ENCODE data around the gene TAS1R1.
A peak's percentile ranks its signal among the peaks of the same experiment; 100 is the strongest.

Gene TAS1R1

GRCh38 chr1:6574025-6574620 lies 19.0 kb downstream of the TAS1R1 start:
- DNase-seq (ENCODE audit: low spot score): peak; percentile 40

DNA sequence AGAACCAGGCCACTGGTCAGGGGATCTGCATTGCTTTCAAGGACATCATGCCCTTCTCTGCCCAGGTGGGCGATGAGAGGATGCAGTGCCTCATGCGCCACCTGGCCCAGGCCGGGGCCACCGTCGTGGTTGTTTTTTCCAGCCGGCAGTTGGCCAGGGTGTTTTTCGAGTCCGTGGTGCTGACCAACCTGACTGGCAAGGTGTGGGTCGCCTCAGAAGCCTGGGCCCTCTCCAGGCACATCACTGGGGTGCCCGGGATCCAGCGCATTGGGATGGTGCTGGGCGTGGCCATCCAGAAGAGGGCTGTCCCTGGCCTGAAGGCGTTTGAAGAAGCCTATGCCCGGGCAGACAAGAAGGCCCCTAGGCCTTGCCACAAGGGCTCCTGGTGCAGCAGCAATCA lies 19.7 kb downstream of the TAS1R1 start:
- DNase-seq (ENCODE audit: low spot score): no peak

GRCh38 chr1:6577831-6578525 lies 22.9 kb downstream of the TAS1R1 start:
- no peak for DNase-seq (ENCODE audit: low spot score)

DNA sequence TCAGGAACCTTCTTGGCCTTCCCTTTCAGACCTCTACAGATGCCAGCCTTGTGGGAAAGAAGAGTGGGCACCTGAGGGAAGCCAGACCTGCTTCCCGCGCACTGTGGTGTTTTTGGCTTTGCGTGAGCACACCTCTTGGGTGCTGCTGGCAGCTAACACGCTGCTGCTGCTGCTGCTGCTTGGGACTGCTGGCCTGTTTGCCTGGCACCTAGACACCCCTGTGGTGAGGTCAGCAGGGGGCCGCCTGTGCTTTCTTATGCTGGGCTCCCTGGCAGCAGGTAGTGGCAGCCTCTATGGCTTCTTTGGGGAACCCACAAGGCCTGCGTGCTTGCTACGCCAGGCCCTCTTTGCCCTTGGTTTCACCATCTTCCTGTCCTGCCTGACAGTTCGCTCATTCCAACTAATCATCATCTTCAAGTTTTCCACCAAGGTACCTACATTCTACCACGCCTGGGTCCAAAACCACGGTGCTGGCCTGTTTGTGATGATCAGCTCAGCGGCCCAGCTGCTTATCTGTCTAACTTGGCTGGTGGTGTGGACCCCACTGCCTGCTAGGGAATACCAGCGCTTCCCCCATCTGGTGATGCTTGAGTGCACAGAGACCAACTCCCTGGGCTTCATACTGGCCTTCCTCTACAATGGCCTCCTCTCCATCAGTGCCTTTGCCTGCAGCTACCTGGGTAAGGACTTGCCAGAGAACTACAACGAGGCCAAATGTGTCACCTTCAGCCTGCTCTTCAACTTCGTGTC lies 23.7 kb downstream of the TAS1R1 start:
- no peak for DNase-seq (ENCODE audit: low spot score)

- peak; percentile 97 for DNase-seq (ENCODE audit: low spot score)
Measured at GRCh38 chr1:6579374-6580118, 24.4 kb downstream of the TAS1R1 start, which contains the start of gene ZBTB48. TSS of gene ZBTB48 (plus strand) at chr1:6579994. CDS start at chr1:6580610, 616 bp downstream.

DNA sequence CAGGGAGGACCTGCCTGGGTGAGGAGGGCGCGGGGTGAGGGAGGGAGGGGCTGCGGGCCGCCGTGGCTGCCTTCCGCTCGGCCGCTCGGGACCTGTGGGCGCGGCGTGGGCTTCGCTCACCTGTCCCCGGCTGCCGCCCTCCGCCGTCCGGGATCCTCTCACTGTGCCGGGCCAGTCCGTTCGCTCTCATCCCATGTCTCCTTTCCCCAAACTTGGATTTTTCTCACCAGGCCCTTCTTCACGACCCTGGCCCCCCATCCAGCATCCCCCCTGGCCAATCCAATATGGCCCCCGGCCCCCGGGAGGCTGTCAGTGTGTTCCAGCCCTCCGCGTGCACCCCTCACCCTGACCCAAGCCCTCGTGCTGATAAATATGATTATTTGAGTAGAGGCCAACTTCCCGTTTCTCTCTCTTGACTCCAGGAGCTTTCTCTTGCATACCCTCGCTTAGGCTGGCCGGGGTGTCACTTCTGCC lies 25.0 kb downstream of the TAS1R1 start:
- no peak for DNase-seq (ENCODE audit: low spot score)

- peak; percentile 66 for DNase-seq (ENCODE audit: low spot score)
Measured at GRCh38 chr1:6580593-6581409, 25.7 kb downstream of the TAS1R1 start.

DNA sequence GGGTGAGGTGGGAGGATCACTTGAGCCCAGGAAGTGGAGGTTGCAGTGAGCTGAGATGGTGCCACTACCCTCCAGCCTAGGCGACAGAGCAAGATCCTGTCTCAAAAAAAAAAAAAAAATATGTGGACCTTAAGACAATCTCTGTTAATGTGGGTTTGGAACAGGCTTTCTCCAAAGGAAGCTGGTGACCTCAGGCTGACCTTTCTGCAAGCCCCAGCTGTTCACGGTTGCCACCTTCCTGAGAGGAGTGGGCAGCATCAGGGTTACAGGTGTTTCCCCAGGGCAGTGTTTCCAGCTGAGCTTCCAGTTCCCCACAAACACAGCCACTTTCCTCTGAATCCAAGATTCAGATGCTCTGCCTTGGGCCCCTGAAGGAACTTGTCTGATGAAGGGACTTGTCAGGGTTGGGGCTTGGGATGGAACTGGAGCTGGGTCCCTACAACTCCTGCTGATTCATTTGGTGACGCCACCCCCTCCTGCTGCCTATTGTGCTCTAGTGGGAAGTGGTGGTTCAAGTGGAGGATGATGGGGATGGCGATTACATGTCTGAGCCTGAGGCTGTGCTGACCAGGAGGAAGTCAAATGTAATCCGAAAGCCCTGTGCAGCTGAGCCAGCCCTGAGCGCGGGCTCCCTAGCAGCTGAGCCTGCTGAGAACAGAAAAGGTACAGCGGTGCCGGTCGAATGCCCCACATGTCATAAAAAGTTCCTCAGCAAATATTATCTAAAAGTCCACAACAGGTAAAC lies 26.6 kb downstream of the TAS1R1 start:
- no peak for DNase-seq (ENCODE audit: low spot score)

DNA sequence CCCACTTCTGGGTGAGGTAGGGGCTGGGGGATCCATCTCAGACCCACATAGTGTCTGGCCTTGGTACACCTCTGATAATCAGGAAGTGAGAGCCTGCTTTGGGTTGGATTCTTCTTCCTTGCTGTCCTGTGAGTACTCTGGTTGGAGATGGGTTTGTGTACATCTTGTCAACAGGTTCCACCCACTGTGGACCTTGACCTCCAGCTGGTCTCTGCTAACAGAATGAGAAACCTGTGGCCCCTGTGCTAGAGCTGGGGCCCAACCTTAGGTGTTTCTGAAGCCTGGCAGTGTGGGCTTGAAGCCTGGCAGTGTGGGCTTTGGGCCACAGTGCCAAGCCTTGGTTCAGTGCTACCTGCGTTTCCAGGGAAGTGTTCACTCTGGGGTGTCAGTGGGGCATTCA lies 27.3 kb downstream of the TAS1R1 start:
- DNase-seq (ENCODE audit: low spot score): no peak

DNA sequence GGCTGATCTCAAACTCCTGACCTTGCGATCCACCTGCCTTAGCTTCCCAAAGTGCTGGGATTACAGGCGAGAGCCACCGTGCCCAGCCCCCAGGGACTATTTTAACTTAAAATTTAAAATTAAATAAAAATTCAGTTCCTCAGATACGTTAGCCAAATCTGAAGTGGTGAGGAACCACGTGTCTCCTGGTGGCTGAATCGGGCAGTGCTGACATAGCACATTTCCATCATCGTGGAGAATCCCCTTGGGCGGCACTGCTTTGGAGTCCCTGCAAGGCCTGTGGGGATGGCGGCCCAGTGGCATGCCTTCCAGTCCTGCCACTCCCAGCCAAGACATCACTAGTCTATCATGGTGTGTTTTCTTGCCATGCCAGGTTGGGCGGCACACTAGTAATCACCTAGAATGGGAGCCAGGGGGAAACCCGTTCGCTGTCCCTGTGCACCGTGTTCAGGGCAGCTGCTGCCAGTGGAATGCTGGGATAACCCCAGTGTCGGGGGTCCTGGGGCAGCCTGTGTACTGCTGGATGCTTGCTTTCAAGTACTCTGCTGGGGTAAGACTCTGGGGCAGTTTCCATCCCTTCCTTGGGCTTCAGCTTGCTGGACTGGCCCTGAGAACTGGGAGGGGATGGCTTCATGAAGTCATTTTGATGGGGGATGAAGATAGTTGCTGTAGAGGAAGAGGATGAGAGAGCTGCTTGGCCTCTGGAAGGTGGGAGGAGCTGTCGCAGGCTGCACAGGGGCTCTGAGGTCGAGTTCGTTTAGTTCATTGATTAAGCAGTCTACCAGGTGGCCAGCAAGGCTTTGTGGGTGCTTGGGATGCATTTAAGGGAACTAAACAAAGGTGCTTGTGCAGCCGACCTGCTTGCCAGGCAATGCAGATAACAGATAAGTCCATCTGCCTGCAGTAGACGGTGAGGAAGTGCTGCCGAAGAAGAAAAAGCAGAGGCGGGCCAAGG lies 29.3 kb downstream of the TAS1R1 start:
- no peak for DNase-seq (ENCODE audit: low spot score)

GRCh38 chr1:6585081-6585722 lies 30.1 kb downstream of the TAS1R1 start:
- no peak for DNase-seq (ENCODE audit: low spot score)

DNA sequence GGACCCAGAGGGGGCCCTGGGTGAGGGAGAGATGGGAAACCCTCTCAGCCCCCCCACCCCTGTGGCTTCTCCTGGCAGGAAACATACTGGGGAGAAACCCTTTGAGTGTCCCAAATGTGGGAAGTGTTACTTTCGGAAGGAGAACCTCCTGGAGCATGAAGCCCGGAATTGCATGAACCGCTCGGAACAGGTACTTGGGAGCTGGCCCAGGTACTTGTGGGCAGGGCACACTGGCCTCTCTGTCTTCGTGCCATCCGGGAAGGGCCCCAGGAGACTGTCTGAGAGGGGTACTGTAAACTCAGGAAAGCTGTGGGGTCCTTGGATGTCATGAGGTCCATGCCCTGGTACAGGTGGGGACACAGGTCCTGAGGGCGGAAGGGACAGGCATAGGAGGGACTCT lies 30.7 kb downstream of the TAS1R1 start:
- no peak for DNase-seq (ENCODE audit: low spot score)

- no peak for DNase-seq (ENCODE audit: low spot score)
Measured at GRCh38 chr1:6586404-6586816, 31.3 kb downstream of the TAS1R1 start.

- DNase-seq (ENCODE audit: low spot score): no peak
Measured at GRCh38 chr1:6587261-6588005, 32.3 kb downstream of the TAS1R1 start.

DNA sequence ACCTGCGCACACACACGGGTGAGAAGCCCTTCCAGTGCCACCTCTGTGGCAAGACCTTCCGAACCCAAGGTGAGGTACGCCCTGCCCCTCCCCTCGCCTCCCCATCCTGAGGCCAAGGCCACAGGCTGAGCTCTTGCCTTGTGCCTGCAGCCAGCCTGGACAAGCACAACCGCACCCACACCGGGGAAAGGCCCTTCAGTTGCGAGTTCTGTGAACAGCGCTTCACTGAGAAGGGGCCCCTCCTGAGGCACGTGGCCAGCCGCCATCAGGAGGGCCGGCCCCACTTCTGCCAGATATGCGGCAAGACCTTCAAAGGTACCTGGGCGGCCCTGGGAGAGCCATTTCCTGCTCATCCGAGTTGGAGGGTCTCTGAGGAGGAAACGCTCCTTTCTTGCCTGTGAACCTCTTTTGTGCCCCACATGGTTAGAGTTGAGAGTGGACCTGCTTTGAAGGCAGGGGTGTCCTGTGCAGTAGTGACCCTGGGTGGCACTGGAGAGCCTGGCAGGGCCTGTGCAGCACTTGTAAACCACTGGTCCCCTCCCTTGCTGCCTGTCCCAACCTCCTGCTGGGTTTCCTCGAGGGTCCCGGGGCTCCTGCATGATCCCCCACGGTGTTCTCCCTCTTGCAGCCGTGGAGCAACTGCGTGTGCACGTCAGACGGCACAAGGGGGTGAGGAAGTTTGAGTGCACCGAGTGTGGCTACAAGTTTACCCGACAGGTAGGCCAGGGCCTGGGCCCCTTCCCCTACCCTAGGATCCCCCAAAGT lies 33.2 kb downstream of the TAS1R1 start:
- no peak for DNase-seq (ENCODE audit: low spot score)

DNA sequence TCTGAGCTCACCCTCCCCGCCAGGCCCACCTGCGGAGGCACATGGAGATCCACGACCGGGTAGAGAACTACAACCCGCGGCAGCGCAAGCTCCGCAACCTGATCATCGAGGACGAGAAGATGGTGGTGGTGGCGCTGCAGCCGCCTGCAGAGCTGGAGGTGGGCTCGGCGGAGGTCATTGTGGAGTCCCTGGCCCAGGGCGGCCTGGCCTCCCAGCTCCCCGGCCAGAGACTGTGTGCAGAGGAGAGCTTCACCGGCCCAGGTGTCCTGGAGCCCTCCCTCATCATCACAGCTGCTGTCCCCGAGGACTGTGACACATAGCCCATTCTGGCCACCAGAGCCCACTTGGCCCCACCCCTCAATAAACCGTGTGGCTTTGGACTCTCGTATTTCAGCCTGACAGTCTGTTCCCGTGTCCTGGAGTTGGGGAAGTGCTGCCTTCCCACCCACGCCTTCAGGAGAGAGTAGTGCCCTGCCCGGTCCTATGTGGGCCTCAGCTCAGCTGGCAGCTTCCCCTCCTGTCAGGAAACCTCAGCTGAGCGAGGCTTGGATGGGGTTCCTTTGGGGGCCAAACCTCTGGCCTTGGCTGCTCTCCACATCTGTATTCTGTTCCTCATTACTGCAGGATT lies 33.9 kb downstream of the TAS1R1 start:
- DNase-seq (ENCODE audit: low spot score): no peak

GRCh38 chr1:6590046-6590445 lies 34.9 kb downstream of the TAS1R1 start:
- DNase-seq (ENCODE audit: low spot score): no peak
